LNCAP (cell line): ENCODE data around the gene PARD3B.

Experiments used
- CTCF ChIP-seq: fragments of 450-650 bp; IDR thresholded peaks from 2 replicates; pipeline ENCODE4 v1.5.1; 2017; ENCODE audit warnings: mild to moderate bottlenecking

PARD3B gene

GRCh38 chr2:205579335-205579734 lies 1034.1 kb downstream of the PARD3B start:
- TF ChIP-seq CTCF: no peak

- no peak for TF ChIP-seq CTCF
These were observed 1035.1 kb downstream of the PARD3B start for GRCh38 chr2:205580212-205580987.

- no peak for TF ChIP-seq CTCF
These were observed 1037.1 kb downstream of the PARD3B start for GRCh38 chr2:205582366-205582765.

GRCh38 chr2:205585449-205586383 lies 1040.4 kb downstream of the PARD3B start:
- TF ChIP-seq CTCF: no peak

GRCh38 chr2:205586626-205587025 lies 1041.4 kb downstream of the PARD3B start:
- no peak for TF ChIP-seq CTCF

GRCh38 chr2:205589479-205589878 lies 1044.2 kb downstream of the PARD3B start:
- no peak for TF ChIP-seq CTCF

GRCh38 chr2:205590759-205591158 lies 1045.5 kb downstream of the PARD3B start:
- TF ChIP-seq CTCF: no peak
